Cardiac septum (tissue), 1 donor: Measurements from ENCODE around the gene PIGU. TPM values are rescaled to one million over a fixed set of nuclear protein-coding genes. Genes with fewer than 3 reads are reported as not detected.

Experiments used
- DNase-seq: peaks from one replicate; pipeline ENCODE4 v3.0.0-alpha.2; 2020; ENCODE audit warnings: low spot score
- intact Hi-C: fragments of 100-400 bp; cut with DNase I; formaldehyde crosslinking; loops from one replicate; pipeline ENCODE4 v1.14.0; 2022
- total RNA-seq: library from RNA; stranded (reverse); fragmentation: NEBNext Ultra II Directional; extraction: Animal tissue kit (Norgen Biotek cat#: 25700); gene quantifications from one replicate; pipeline ENCODE4 v1.2.1, GENCODE V29; 2021
- donor health status: DM: no; HTN: no; CAD: no.

Gene PIGU
- total RNA-seq, 1 donor from 2014 or later: 11.0 TPM

DNA sequence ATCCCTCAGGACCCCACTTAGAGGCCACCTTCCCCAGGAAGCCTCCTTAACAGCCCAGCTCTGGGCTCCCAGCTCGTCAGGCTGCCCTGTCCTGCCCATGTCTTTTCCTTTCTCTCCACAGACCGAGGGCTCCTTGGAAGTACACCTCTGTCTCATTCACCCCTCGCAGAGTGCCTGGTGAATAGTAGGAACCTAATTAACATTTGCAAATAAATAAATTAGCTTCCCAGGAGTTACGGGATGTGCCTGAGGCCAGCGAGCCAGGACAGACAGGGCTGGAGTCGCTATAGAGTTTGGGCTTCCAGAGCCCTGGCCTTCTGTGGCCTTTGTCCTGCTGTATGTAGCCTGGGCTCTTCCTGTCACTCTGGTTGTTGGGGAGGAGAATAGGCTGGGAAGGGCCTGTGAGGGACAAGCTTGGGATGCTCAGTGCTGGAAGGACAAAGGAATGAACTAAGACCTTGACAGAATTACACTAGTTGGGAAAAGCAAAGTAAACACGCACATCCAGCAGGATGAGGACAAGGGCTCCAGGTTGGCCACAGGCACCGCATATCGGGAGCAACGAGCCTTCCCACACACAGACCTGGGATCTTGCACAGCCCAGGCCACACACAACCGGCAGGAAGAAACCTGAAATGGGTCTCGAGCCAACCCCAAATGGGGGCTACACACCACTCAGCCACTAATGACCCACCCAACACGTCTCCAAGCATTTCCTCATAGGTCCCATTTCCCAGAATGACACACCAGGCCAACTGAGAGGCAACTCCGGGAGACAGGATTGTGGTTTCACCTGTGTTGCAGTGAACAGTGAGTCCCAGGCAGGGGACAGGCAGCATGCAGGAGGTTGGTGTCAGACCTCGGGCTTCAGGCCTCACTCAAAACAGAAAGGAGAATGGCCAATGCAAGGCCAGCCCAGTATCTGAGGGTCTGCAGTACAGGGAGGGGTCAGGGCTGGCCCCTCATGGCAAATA, 108.7 kb downstream of the PIGU start:
- peak; percentile 26 for DNase-seq
- intact Hi-C loops: no loop called here

DNA sequence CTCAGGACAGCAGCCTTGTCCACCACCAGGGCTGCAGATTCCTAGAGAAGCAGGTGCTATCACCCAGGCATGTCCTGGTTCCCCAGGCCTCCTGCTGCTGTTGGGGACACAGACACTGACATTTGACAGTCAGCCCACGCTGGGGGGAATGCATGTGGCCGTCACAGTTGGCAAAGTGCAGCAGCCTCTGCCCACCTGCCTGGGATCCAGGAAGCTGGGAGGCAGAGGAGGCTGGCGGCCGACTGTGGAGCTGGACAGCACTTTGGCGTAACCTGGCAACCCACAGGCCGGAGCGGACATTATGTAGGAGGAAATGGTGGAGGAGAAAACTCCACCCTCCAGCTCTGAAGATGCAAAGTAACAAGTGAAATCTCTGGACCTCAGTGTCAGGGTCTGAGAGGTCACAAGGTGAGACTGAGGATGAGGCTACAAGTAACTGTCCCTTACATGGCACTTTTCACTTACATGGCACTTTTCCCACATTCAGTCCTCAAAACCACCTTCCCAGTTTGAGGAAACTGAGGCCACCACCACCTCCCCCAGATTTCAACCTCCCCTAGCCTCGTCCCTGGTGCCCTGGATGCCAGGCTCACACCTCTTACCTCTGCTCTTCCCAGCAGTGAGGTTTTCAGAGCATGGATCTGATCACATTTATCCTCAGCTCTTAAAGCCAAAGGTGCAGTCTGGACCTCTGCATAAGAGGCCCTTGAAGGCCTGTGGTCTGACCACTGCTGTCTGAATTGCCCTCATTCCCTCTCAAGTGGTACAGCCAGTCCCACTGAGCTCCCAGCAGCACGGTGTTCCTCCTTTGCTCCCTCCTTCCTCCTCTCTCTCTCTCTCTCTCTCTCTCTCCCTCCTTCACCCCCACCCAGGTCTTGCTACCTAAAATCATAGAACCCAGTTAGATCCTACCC, 109.7 kb downstream of the PIGU start:
- peak; percentile 26 for DNase-seq

DNA sequence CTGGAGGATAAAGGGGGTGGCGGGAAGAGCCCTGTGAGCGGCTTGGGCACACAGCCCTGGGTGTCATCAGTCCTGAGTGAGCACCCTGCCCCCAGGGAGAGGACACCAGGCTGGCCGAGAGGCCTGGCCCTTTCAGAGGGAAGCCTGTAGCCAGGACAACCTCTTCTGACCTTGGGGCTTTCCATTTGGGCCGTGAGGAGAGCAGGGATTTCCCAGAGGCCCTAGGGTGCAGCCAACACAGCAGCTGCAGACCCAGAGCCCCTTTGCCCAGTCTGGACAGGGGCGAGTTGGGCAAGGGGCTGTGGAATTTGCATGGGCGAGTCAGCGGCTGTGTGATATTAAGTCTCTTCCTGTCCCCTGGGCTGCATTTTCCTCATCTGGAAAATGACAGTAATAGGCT, 112.1 kb downstream of the PIGU start:
- intact Hi-C loops: no loop called here

More for the DNA sequence above, 109.7 kb downstream of the PIGU start:
- intact Hi-C loops: no loop called here

DNA sequence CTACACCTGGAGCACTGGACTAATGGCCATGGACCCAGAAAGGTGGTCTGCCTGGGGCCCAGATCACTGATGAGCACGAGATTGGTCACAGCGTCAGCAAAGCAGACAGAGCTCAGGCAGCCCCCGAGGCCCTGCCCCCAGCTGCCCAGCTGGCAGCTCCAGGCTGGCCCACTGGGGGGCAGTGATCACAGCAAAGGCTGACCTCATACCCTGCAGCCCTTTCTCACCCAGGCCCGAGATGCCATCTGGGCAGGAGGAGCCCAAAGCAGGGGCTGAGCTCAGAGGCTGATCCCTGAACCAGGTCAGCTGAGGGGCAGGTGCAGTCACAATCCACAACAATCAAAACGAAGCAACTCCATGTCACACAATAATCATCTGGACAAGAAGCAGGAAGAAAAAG, 114.3 kb downstream of the PIGU start:
- intact Hi-C loops: no loop called here
- DNase-seq: no peak

More for the DNA sequence above, 112.1 kb downstream of the PIGU start:
- no peak for DNase-seq

DNA sequence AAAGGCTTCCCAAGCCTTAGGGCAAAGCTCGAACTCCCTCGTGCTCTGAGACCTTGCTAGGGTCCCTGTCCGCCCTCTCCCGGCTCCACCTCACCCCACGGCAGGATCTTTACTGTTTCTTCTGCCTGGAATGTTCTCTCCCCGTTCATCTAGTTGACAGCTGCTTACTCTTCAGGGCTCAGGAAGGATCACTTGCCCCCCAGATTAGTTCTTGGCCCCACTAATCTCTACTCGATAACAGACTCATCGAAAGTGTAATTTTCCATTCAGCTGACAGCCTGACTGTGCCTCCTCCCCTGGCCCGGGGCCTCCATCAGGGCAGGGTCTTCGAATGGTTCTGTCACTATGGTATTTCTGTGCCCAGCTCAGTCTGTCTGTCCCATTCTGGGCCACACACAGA, 115.2 kb downstream of the PIGU start:
- intact Hi-C loops: no loop called here
- DNase-seq: no peak

DNA sequence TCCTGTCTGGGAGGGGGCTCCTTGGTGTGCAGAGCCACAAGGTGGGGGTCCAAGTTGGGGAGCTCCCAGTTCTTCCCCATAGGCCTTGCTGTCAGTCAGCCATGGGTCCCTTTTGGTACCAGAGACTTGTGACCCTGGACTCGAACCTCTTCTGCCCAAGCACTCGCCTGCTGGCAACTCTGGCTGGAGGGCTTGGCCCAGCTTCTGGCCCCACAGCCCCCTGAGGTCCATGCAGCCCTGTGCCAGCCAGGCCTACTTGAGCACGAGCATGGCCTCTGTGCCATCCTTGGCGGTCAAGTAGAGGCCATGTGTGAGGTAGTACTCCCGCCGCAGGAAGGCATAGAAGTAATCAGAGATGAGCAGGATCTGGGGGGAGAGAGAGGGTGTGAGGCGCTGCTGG, 116.3 kb downstream of the PIGU start:
- intact Hi-C loops: no loop called here
- DNase-seq: no peak

DNA sequence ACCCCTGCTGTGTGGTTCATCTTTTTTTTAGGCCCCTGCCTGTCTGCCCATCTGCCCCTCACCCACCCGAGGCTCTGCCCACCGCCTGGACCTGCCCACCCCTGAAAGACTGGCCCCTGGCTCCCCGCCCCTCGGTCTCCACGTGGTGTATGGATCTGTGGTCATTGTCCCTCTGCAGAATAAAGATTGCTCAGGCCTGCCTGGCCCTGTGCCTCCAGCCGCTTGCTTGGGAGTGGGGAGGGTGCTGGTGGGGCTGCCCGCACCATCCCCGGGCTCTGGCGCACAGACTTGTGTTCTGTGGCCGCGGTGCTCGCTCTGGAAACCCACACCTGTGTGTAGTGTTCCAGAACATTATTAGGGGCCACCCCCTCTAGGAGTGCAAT, 116.8 kb downstream of the PIGU start:
- intact Hi-C loops: no loop called here
- DNase-seq: no peak

DNA sequence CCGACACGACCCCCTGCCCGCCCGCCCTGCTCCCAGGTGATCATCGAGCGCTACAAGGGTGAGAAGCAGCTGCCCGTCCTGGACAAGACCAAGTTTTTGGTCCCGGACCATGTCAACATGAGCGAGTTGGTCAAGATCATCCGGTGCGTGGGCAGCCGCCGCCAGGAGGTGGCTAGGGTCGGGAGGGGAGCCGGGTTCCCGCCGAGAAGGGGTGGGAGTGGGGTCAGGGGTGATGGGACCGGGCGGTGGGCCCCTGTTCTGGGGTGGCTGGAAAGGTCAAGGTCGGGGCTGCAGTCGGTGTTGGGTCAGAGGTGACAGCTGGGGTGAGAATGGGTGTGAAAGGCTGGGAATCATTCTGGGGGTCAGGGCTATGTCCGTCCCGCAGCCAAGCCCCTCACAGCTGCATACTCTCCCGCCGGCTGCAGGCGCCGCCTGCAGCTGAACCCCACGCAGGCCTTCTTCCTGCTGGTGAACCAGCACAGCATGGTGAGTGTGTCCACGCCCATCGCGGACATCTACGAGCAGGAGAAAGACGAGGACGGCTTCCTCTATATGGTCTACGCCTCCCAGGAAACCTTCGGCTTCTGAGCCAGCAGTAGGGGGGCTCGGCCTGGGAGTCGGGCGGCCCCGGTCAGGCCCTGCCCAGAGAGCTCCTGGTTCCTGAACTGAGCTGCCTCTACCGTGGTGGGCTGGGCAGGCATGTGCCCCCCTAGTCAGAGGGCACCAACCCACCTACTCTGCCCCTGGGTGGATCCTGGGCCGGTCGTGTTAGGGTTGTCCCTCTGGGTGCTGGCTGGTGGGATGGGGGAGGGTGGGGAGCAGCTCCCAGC, 117.4 kb downstream of the PIGU start:
- intact Hi-C loops: no loop called here
- no peak for DNase-seq

DNA sequence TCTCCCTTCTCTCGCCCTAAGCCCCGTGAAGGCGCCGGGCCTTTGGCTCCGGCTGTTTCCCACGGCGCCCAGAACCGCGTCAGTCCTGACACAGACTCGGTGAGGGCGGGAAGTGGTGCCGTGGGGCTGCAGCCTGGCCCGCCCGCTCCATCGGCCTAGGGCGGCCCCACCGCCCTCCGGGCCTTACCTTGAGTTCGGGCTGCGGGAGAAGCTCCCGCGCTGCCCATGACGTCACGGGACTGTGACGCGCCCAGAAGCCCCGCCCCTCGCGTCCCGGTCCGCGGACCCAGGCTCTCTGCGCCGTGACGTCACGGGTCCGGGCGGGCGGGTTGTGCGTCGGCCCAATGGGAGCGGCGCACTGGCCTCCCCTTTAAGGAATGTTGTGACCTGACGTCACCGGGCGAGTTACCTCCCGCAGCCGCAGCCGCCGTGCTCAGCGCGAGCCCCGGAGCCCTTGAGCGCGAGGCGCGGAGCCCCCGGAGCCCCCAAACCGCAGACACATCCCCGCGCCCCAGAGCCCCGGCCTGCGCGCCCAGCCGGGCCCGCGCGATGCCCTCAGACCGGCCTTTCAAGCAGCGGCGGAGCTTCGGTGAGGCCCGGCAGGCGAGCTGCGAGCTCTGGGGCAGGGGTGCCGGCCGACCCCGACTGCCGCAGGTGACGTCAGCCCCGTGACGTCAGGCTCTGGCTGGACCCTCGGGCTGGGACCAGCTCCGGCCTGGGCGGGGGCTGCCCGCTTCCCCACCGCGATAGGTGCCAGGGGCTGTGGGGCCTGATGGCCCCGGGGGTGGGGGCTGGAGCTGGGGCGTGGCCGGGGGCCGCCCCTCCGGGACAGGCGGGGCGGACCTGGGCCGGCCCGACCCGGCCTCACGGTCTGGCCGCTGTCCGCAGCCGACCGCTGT, 118.3 kb downstream of the PIGU start, which contains the start of gene MAP1LC3A:
TSS of gene MAP1LC3A (plus strand) at position 399 of the 899 bp plus-strand sequence. CDS start at position 550, 151 bp downstream.
- DNase-seq: peak; percentile 98
- intact Hi-C loops: no loop called here

DNA sequence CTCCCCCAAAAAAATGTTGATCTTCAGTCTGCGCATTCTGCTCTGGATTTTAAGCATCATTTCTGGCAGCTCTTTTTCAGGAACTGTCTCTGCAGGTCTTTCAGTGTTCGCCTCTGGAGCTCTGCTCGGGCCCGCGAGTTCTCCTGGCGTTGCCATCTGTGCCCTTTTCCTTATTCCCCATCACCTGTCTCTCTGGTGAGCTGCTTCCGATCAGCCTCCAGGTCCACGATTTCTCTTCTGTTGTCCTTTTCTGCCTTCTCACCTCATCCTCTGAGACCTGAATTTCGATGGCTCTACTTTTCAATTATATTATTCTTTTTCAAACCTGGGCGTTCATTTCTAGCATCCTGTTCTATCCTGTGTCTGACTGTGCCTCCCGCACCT, 119.0 kb downstream of the PIGU start:
- intact Hi-C loops: no loop called here
- DNase-seq: no peak

DNA sequence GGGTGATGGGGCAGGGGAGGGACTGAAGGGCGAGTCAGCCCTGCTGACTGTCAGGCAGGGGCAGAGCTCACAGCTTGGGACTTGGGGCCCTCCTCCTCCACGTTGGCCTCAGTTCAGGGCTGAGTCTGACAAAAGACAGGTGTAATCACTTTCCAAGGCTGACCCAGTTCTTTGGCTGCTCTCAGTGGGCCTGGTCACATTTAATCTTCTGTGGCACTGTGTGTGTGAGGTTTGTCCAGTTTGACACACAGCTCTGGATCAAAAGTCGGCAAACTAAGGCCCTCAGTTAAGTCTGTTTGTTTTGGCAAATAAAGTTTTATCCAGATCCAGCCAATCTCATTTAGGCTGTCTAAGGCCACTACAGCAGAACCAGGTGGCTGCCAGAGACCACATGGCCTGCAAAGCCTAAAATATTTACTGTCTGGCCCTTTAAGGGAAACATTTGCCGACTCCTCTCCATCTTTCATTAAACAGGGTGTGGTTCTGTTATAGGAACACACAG, 123.5 kb downstream of the PIGU start:
- DNase-seq: no peak
- intact Hi-C loops: no loop called here

DNA sequence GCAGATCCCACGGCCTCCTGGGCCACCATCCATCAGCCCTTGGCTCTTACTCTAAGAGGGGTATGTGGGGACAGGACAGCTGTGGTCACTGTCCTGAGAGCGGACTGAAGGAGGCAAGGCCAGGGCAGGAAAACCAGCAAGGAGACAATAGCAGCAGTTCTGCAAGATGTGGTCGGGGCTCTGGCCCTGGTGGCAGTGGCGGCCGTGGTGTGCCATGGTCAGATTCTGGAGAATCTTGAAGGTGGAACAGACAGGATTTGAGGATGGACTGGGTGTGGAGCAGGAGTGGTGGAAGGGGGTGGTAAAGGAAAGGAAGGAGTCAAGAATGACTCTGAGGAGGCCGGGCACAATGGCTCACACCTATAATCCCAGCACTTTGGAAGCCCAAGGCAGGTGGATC, 124.3 kb downstream of the PIGU start:
- DNase-seq: no peak
- intact Hi-C loops: no loop called here

DNA sequence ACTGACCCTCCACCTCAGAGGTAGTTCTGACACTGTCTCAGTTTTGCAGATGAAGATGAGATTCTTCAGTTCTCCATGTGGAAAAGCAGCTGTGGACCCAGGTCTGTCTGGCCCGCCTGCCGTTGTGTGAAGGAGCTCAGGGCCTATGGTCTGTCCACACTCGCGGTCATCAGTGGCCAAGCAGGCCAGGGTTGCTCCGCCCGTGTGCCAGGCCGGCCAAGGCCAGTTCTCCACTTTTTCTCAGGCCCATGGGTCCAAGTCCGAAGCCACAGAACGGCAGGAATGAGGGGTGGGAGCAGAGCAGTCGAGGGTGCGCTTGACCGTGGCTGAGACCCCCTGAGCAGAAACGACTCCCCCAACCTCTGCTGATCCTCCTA, 127.0 kb downstream of the PIGU start:
- no peak for DNase-seq
- intact Hi-C loops: no loop called here

DNA sequence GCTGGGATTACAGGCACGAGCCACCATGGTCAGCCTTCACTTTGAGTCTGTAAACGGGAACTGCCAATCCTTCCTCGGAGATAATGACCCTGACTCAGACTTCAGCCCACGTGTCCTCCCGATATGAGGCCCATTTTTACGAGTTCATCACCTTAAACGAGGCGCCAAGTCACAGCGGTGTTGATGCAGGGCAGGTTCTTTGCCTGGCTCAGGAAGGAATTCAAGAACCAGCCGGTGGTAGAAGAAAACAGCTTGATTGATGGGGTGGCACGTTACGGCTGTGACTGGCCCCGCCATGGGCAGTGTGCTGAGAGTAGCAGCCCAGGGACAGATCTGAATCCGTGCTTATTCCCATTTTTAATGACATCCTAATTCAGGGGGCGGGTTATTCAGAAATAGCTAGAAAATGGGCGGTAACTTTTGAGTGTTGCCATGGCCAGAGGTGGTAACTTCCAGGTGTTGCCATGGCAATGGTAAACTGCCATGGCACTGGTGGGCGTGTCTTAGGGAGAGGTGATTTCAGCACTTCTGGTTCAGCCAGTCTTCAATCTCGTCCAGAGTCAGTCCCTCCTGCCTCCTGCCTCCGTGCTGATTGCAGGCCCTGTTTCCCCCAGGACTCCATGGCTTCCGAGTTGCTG, 127.5 kb downstream of the PIGU start:
- DNase-seq: no peak
- intact Hi-C loops: no loop called here

DNA sequence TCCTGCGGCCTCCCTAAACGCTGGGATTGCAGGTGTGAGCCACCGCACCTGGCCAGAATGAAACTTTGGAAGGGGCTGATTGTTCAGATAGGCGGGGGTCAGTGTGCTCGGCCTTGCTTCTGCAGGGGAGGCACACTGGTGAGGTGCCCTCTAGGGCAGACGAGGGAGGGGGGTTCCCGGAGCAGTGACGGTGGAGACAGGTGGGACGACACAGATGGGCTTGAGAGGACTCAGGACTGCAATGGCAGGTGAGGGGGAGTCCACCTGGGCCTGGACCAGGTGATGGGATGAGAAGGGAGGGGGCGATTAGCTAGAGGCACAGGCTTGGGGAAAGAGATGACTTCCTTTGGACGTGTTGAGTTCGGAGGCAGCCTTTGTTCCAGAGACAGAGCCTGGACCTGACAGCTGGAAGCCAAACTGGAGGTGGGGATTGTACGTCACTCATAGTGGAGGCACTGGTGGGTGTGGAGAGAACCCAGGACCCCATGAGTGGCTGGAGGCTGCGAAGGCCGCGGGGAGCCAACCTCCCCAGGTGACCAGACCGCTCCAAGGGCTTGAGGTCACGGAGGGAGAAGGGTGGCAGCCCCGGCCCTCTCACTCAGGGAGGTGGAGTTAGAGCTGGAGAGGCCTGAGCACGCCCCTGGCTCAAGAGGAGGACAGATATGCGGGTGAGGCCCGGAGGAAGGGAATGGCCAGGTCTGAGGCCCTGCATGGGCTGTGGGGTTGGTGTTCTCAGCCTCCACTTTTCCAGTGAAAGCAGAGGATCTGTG, 128.9 kb downstream of the PIGU start:
- intact Hi-C loops: no loop called here
- no peak for DNase-seq

DNA sequence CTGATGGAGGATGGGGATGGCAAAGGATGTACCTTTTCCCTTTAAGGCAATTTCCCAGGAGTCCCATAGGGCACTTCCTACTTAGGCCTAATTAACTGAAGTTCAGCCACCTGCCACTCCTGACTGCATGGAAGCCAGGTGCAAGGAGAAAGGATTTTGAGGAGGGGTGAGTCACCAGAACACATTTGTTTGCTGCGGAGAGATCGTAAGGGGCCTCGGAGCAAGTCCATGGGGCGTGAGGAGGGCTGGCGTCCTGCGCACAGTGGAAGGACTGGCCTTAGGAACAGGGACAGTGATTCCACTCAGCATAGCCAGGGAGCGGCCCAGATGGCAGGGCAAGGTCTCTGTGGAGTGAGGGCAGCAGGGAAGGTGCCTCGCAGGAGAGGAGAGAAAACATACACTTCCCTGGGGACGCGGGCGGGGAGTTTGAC, 130.1 kb downstream of the PIGU start:
- intact Hi-C loops: no loop called here
- DNase-seq: no peak

DNA sequence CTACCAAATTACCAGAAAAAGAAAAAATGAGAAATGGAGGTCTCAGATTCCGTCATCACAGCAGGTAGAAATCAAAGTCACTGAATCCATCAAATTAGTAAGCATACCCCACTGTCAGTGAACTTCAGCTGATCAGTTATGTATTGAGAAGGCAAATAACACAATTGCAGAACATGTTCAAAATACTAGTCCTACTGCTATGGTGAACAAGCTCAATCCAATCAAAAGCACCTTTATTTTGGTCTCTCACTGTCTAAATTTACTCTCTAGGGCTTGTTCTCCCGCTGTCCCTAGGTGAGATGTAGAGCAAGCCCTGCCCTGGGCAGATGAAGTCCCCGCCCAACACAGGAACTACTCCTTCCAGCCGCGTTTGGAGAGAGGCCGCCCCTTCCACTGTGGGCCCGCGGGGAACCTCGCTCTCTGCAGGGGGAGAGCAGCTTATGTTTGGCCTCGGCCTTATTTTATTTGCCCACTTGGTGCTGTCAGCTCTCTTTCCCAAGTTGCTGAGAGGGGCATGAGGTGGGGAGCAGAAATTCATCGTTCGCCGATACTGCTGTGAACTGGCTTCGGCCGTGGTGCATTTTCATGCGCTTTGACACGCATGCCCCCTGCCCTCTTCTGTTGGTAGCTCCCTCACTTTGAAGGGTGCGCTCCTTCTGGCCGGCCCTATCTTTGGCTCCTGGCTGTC, 132.6 kb downstream of the PIGU start:
- intact Hi-C loops: no loop called here
- no peak for DNase-seq
